ENCODE data around the gene STRN. TPM values are rescaled to one million over a fixed set of nuclear protein-coding genes. Genes with fewer than 3 reads are reported as not detected.
A peak's percentile ranks its signal among the peaks of the same experiment; 100 is the strongest.
"Not testable (repeated sequence)": the region's sequence is repeated elsewhere in the genome, so short reads cannot be mapped to it uniquely, and the experiment has no call there.

STRN gene
- total RNA-seq, 1 experiment from 2014 or later = 18.7 TPM

DNA sequence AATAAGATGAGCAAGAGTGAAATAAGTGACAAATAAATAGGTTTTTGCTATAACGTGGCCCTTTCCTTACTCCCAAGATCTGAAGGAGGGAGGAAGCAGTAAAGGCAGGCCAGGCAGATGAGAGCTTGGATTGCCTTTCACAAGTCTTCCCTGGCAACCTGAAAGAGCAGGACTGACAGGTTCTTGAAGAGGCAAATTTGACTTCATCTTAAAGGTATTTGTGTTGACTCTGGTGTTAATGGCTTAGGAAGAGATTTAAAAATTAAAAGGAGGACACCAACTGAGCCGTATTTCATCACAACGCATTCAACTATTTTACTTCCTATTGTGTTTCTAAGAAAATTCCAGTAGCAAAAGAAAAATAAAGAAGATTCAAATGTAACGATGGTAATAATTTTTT lies 3.2 kb downstream of the STRN start:
- DNase-seq (ENCODE audit: low read depth) = no peak

DNA sequence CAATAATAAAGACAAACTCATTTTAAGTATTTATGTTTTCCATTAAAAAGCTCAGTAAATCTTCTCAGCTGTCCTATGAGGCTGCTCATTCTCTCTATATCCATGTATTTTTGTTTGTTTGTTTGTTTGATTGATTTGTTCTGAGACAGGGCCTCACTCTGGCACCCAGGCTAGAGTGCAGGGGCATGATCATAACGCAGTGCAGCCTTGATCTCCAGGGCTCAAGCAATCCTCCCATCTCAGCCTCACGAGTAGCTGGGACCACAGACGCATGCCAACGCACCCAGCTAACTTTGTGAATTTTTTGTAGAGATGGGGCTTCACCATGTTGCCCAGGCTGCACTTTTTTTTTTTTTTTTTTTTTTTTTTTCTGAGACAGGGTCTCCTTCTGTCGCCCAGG lies 5.6 kb downstream of the STRN start:
- no peak for DNase-seq (ENCODE audit: low read depth)

DNA sequence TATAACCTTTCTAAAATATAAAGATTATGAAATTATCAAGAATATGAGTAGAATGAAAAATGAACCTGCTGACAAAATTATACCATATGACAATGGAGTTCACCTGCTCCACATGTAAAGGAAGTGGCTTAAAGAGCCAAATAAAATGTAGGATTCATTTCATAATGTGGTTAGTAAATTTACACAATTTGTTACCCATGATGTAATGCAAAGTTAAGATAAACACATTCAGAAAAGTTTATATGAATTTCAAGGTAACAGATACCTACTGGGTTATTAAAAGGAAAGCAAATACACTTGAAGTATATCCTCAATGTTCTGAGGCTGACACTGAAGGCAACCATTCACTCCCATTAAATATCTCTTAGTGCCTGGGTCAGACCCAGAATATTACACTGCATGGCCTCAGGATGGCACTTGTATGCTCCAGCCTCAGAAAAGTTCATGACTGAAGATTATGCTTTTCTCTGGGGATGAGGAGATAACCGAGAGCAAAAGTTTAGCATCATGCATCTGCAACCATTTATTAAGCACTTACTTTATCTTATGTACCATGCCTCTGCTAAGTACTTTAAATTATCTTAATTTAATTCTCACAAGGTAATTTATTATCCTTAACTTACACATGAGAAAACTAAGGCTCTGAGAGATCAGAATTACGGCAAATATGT lies 6.2 kb downstream of the STRN start:
- DNase-seq (ENCODE audit: low read depth) = no peak

DNA sequence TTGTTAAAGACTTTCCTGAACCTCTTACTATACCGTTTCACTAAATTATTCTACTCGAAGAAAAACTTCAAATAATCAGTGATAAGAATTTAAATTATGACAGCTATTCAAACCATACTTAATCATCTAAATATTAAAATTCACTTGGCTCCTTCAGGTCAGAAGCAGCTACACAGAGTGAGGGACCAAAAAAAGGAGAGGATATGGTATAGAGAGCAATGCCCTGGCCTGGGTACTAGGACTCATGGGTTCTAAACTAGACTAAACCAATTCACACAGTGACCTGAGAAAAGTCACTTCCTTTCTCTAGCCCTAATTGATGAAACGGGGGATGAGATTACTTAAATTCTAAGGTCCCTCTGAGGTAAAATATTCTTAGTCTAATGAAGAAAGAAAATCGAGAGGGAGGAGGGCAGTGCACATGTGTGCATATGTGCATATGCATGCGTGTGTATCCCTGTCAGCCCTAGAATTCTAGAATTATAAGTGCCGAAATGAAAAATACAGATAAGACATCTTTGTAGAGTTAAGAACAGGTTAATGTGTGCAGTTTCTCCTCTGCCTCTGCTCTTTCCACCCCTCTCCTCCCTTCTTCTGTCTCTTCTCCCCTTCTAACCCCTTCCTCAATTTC lies 11.2 kb downstream of the STRN start:
- DNase-seq (ENCODE audit: low read depth) = no peak

DNA sequence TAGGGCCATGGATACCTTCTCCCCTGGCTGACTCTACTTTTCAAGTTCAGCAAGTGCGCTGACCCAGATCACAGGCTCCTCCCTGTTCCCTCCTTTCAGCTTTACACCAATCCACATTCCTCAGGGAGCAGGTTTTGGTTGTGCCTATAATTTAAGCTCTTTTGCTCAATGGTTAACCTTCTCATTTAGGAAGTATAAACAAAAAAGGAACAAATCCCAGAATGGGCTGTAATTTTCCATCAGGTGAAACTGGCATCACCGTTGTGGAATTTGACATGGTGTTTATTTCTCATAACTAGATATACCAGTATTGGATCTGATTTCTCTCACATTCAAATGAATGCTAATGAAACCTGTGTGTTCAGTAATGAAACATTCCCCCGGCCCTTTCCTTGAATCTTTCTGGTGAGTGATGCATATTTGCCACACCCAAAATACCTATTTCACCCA lies 13.6 kb downstream of the STRN start:
- DNase-seq (ENCODE audit: low read depth) = no peak

DNA sequence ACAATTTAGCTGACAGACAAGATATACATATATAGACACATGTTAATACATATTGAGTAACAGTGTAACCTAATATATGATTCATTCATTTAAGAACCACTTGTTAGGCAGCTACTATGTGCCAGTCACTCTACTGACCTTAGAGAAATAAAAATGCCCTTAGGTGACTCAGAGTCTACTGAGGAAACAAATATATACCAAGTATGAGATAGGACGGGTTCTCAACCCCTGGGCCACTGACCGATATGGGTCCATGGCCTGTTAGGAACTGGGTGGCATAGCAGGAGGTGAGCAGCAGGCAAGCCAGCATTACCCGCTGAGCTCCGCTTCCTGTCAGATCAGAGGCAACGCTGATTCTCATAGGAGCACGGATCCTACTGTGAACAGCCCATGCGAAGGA lies 14.8 kb downstream of the STRN start:
- DNase-seq (ENCODE audit: low read depth) = peak; percentile 55

DNA sequence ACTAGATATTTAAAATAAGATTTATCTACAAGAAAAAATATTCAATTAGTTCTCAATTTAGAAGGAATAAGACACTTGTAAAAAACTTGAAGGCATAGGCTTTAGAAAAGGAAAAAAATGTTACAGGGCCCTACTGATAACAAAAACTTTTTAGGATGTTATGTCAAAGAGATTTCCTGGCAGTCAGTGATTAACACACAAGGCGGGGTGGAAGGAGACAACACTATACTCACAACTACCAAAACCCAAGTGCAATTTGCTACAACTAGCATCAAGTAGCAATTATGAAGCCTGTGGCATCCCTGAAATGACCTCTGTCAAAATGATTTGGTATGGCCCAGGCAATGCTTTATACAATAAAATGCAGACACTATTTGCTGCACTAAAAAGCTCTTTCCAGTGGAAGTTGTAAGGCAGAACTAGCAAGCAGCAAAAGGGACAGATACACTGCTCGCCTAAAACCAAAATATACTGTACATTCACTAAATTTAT lies 15.3 kb downstream of the STRN start:
- DNase-seq (ENCODE audit: low read depth) = no peak

DNA sequence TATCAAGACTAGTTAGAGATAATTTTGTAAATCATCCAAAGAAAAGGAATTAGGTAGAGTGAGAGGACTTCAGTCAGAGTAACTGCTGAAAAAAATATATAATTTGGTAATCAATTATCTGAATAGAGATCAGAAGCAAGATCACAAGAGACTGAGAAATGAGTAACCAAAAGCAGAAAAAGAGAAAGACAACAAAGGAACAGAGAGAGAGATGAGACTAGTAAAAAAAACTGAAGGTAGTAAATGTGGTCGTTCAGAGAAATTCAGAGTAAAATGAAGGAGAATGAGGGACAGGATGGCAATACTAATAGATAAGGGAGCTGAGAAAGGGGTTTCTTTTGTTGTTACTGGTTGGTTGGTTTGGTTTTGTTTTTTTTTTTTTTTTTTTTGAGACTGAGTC lies 16.5 kb downstream of the STRN start:
- no peak for DNase-seq (ENCODE audit: low read depth)

DNA sequence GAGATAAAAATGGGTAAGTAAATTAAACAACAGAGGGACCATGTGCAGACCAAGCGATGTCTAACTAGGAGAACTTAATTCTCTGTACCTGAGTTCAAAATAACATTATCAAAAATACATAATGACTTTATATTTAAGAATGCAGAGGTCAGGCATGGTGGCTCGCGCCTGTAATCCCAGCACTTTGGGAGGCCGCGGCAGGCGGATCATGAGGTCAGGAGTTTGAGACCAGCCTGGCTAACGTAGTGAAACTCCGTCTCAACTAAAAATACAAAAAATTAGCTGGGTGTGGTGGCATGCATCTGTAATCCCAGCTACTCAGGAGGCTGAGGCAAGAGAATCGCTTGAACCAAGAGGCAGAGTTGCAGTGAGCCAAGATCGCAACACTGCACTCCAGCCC lies 21.1 kb downstream of the STRN start:
- not testable (repeated sequence) for DNase-seq (ENCODE audit: low read depth)

DNA sequence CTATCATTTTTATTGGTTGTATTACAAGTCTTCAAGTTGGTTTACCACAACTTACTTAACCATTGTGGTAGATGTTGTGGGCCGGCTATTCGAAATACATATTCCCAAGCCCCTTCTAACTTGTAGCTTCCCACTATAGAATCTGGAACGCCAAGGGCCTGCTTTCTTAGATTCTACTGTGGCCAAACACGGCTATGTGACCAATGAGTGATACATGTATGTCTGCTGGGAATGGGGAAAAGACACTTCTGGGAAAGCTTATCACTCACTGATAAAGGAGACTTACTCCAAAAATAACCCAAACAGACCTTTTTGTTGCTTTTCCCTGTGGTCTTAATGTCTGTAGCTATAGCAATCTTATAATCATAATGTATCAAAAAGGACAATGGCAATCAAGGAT lies 24.5 kb downstream of the STRN start:
- DNase-seq (ENCODE audit: low read depth) = no peak

DNA sequence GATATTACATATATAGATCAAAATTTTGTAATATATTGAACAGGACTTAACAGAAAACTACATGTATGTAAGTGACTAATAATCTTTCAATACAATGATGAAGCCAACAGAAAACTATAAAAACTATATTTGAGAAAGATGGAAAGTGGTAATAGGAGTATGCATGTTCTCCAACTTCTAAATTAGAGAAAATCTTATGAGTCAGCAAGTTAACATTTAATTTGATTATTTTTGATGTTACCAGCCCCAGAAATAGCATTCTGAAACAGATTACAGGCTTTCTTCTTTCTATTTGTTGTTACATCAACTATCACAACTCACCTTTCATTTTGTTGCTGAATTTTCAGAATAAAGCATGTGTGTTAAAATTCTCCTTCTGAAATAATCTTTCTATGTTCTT lies 29.8 kb downstream of the STRN start:
- not testable (repeated sequence) for DNase-seq (ENCODE audit: low read depth)

DNA sequence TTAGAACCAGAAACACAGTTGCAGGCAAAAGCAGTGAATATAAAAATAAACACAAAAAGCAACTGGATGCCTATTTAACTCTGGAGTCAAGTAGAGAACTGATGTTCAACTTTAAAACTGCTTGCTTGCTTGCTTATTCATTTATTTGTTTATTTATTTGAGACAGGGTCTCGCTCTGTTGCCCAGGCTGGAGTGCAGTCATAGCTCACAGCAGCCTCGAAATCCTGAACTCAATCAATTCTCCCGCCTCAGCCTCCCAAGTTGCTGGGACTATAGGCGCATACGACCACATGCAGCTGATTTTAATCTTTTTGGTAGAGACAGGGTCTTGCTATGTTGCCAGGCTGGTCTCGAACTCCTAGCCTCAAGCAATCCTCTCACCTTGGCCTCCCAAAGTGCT lies 34.6 kb downstream of the STRN start:
- not testable (repeated sequence) for DNase-seq (ENCODE audit: low read depth)

DNA sequence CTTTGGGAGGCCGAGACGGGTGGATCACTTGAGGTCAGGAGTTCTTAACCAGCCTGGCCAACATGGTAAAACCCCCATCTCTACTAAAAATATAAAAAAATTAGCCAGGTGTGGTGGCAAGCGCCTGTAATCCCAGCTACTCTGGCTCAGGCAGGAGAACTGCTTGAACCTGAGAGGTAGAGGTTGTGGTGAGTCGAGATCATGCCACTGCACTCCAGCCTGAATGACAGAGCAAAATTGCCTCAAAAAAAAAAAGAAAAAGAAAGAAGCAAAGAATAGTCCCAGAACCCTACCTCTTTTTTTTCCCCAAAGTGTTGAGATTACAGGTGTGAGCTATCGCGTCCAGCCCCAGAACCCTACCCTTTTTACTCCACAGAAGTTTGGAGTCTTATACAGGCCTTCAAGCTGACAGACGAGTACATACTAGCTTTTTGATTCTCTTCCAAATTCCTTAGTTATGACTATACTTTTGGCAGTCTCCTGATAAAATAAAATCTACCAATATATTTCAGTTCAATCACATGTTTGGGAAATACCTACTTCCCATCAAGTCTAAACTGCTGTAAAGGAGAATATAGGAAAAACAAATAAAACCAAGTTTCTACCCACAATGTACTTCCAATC lies 35.4 kb downstream of the STRN start:
- DNase-seq (ENCODE audit: low read depth) = peak; percentile 65

DNA sequence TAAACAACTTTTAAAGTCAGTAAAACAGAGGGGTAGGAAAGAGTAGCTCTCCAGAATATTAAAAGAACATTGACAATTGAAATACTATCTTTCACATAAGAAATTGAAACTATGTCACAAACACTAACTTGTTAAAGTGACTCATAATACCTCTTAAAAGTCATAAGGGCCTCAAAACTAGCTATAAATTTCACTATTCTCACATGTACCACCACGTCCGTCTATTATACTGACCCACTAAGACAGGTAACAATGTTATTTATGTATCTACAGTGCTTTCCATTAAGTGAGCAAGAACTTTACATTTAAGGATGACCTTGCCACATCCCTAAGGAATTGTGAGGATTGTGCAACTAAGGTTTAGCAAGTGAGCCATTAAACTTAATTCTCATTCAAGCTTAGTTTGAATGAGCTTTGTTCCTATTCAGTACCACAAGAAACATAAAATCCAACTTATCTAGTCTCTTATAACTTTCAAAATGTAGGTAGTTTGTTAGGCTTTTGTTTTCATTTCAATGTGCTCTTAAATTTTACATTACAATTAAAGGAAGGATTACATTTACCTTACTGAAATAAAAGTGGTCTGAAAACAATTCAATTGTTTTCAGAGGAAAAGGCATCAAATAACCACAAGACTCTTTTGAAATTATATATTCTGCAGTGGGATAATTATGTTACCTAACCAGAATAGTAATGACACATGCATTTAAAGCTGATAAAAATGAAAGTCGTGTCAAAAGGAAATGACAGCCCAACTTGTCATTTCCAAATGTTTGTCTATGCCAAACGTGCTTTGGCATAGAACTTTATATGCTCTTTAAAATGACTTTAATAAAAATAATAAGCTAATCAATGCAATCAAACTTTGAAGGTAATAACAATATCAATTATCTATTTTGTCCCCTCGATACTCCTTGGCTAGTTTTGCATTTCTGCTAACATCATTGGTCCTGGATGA lies 39.9 kb downstream of the STRN start:
- not testable (repeated sequence) for DNase-seq (ENCODE audit: low read depth)

DNA sequence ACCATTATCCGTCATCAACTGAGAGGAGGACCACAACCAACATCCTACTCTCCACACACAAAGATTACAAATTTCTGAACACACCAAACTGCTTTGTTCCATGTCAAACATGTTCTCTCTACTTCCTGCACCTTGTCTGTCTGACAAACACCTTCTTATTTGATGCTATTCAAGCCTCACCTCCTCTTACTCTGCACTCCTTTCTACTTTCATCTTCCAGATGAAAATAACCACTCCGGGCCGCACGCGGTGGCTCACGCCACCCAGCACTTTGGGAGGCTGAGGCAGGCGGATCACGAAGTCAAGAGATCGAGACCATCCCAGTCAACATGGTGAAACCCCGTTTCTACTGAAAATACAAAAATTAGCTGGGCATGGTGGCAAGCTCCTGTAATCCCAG lies 43.7 kb downstream of the STRN start:
- not testable (repeated sequence) for DNase-seq (ENCODE audit: low read depth)

DNA sequence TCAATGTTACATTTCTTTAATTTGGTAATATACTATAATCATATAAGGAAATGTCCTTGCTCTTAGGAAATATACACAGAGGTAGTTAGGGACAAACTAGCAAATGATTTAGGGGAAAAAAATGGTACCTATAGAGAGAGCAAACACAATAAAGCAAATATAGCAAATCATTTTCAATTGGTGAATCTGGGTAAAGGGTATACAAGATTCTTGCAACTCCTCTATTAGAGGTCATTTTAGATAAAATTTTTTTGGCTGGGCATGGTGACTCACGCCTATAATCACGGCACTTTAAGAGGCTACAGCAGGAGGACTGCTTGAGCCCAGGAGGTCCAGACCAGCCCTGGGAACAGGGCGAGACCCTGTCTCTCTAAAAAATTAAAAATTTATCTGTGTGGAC lies 44.4 kb downstream of the STRN start:
- DNase-seq (ENCODE audit: low read depth) = no peak

DNA sequence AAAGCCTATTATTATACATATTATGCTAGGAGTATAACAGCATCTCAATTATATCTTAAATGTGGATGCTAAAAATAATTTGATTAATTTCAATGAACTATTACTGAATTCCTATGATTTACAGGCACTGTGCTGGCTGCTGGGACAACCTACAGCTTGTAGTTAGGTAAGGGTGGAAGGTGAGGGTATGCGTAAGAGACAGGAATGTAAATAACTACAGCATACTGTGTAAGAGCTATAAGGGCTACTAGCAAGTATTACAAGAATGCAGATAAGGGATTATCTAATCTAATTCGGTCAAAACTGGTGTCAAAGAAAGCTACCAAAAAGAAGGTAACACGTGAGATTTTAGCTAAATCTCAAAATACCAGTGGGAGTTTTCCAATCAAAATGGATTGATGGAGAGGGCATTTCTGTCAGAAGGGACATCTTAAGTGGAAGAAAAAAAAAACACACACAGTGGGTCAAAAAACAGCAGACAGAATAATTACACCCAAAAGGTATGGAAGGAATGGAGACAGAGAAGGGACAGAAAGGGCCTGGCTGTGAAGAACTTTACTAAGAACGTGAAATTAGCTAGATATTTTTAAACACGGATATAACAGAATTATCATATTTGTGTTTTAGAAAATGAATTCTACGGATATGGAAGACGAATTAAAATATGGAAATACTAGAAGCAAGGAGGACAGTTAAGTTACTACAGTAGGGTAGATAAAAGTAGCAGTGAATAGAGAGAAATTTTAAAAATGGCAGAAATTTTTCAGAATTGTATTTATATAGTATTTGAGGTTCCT lies 47.1 kb downstream of the STRN start:
- no peak for DNase-seq (ENCODE audit: low read depth)

DNA sequence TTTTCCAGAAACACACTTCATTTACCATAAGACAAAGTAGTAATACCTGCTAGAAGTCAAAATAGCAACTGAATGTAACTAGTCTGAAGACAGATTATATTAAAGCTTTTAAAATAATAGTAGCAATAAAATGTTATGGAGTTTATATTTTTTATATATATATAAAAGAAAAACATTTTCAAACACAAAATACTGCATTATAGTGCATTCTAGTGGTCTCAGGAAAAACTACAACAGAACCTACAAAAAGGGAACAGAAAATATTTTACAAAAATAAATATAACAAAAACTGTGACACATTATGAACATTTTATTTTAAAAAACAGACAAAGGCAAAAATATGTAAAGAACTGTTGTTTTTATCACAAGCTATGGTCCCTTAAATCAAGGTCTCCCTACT lies 48.0 kb downstream of the STRN start:
- no peak for DNase-seq (ENCODE audit: low read depth)

DNA sequence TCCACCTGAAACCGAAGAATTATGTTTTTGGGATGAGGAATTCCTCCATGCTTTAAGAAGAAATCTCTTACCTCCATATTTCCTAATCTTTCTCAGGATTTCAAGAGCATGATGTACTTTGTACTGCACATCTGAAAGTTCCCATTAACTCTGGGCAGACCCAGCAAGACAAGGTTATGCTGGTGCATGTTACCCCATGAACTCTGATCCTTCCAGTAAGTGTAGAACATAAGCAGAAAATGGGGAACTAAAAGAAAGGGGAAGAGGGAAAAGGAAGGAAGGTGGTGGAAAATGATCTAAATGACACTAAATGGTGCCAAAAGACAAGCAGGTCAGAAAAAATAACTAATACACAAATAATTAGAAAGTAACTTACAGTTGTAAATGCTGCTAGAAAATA lies 50.7 kb downstream of the STRN start:
- no peak for DNase-seq (ENCODE audit: low read depth)

DNA sequence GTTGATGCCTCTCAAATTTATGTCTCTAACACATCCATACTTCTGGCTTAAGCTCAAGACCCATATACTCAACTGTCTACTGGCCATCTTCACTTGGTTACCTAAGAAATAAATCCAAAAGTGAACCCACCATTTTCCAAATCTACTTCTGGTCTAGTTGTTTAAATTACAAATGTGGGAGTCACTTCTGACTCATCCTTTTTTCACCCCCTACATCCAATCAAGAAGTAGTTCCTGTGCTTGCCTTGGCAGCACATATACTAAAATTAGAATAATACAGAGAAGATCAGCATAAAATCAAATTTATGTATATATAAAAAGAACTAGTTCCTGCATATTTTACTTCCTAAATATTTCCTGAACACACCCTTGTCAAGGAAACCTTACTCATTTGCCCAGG lies 53.6 kb downstream of the STRN start:
- DNase-seq (ENCODE audit: low read depth) = peak; percentile 23

DNA sequence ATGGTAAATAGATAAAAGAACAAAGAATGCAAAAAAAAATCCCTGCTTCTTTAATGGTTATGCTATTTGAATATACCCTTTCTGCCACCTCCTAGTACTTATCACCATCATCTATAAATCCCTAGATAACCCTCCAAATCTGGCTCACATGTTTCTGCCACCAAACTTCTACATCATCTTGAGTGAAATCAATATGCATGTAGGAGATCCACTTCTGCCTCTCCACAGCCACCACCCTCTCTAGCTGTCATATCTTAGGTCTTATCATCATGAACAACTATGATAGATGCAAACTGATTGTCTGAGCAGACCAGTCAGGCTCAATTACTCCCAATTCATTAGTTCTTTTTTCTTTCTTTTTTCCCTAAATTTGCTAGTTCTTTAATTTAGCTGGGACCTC lies 55.3 kb downstream of the STRN start:
- no peak for DNase-seq (ENCODE audit: low read depth)

Data from RPMI7951 (cell line).